SK-N-DZ (cell line): ENCODE data around the gene SEC14L1.

ENCODE experiments used
- DNase-seq: peaks from one replicate; pipeline ENCODE4 v3.0.0-alpha.2; 2015; ENCODE audit warnings: low spot score

SEC14L1 gene

DNA sequence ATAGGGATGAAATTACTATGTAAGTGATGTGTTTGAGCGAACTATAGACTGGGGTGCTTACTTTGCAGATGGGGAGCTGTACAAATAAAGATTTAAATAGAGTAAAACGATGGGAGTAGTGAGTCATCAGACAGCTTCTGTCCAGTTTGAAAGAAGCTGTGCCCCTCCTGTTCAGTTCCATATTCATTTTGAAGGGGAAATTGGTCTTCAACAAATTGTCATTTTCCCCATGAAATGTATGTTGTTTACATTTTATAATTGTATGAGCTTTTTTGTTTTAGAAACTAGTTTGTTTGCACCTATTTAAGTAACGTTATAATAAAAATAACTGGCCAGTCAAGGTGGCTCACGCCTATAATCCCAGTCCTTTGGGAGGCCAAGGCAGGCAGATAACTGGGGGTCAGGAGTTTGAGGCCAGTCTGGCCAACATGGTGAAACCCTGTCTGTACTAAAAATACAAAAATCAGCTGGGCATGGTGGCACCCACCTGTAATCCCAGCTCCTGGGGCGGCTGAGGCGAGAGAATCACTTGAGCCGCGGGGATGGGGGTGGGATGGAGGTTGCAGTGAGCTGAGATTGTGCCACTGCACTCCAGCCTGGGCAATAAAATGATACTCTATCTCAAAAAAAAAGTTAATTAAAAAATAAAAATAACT lies 20.2 kb downstream of the SEC14L1 start:
- no peak for DNase-seq

DNA sequence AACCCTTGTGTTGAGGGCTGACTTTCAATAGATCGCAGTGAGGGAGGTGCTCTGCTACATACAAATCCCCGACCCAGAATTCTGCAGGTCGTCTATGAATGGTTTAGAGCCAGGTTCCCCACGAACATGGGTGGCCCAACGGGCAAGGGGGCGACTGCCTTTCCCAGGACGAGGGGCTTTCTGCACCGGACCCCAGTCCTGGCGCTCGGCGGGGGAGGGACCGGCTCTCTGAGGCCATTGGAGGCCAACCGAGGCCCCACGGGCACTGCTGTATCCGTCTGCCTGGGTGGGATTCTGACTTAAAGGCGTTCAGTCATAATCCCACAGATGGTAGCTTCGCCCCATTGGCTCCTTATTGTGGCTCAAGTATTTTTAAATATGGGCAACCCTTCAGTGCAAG lies 21.2 kb downstream of the SEC14L1 start:
- DNase-seq: no peak

DNA sequence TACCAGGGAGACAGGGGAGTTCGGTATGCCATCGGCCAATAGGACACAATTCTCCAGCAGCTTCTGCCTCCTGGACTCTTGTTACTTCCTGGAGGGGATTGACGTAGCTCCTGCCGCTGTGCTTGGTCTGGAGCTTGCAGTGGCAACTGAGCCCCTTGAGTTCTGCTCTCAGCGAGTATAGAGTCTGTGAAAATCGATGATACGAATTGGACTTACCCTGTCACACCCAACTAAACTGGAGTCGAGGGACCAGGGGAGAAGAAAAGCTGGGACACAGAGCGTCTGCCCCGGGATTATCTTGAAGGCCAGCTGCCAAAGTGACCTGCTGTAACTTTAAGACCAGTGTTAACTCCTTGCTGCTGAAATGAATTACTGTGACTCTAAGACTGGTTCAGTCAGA lies 22.2 kb downstream of the SEC14L1 start:
- no peak for DNase-seq

DNA sequence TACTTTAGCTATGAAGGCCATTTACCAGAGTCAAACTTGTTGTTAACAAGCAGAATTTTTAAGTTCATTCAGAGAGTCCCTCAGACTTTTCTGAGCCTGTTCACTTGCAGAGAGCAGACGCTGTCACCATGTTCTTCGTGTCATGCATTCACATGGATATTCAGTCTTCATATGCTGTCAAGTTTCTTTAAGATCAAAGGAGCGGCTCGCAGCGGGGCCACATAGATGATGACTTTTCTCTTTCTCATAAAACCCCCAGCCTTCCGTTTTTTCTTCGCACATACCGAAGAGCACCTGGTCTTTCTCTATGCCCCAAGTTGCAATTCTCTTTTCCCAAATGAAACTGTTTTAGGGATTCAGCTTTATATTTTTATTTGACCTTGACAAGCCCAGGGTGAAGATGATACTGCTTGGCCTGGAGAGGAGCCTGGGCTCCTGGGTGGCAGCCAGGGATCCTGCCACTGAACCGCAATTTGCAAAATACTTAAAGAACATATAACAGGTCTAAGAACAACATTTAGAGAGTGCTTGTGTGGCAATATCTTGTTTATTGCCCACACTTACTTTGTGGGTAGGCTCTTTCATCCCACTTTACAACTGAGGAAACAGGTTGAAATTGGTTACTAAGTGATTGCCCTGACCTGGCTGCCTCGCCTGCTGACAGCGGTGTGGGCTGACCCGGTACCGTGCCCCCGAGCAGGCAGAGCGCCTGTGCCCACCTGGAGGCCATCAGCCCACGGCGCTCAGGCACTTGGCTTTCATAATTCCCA lies 22.9 kb downstream of the SEC14L1 start:
- no peak for DNase-seq

DNA sequence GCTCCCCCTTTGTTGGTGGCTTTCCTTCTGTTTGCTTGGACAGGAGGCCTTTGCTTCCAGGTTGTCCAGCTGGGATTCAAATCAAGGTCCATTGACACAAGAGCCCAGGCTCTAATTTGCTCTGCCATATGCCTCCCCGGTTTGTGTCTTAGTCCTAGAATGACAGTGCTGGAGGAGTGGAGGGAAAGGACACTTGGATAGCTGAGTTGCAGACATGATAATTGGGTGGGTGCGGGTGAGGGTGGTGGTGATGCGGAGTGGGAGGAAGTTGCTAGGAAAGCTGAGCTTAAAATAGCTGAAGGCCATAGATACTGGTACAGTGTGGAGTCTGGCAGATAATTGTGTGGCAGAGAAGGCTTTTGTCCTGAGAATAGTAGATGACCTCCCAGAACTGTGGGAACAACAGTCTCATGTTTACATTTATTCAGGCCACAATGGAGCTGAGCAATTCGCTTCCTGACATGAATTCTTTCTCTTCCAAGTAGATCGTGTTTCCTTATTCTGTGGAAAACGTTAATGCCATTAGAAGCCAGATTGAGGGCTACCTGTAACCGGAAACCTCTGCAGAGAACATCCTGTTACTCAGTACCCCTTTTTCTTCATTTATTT lies 23.8 kb downstream of the SEC14L1 start:
- peak; percentile 19 for DNase-seq

DNA sequence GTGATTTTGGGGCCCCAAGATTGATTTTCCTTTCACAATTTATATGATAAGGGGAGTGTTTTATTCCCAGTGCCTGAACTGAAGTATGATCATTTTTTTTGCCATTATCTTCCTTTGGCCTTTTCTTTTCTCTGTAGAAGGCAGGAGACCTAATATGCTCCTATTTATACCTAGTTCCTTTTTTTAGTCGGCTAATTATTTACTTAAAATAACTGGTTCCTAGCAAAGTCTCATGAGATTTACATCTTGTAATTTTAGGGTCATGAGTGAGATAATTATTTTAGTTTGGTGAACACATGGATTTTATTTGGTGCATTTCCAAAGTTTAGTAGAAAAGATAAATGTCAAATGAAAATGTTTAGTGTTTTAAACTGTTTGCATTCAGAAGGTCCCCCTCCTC lies 24.8 kb downstream of the SEC14L1 start:
- no peak for DNase-seq

DNA sequence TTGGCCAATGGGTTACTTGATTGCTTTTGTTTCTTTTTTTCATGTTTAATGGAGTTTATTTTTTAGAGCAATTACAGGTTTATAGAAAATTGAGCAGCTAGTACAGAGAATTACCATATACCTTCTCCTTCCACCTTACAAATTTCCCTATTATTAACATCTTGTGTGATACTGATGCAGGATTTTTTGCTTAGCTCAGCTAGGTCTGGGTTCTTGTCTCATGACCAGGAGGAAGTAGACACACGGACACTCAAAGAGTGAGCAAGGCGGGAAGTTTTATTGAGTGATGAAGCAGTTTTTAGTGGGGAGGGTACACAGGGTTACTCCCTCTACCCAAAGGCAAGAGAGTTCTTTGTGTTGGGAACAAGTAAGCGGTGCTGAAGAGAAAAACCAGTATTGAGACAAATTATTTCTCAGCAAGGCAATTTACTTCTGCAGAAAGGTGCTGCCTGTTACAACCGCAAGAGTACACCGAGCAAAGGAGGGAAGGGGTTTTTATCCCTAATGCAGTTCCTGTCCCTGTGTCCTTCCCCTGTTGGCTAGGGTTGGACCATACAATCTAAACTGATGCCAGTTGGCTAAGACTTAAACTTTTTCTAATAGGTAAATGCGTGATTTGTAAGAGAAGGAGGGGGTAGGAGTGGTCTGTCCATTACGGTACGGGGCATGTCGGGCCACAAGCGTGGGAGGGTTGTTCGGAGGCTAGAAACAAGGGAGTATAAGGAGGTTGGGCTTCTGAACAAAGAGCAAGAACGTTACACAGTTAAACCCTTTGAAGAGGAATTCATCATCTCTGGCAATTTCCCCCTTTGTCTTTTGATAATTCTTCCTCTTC lies 26.9 kb downstream of the SEC14L1 start:
- DNase-seq: no peak

DNA sequence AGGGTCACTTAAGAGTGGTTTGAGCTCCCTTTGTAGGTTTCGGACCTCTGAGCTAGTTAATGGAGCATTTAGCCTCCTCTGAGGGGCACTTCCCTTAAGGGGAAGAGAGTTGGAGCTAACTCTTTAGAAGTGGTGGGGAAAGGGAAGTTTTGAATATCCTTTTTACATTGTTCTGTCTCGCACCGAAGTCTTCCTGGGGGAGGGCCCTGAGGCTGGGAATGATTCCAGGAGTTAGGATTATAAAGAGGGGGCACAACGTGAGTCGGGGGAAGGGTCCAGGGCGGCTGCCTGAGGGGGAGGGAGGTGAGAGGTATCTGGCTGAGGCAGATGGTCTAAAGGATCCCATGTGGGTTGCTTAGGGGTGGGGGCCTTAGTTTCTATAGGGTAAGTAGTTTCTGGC lies 32.3 kb downstream of the SEC14L1 start:
- DNase-seq: no peak

DNA sequence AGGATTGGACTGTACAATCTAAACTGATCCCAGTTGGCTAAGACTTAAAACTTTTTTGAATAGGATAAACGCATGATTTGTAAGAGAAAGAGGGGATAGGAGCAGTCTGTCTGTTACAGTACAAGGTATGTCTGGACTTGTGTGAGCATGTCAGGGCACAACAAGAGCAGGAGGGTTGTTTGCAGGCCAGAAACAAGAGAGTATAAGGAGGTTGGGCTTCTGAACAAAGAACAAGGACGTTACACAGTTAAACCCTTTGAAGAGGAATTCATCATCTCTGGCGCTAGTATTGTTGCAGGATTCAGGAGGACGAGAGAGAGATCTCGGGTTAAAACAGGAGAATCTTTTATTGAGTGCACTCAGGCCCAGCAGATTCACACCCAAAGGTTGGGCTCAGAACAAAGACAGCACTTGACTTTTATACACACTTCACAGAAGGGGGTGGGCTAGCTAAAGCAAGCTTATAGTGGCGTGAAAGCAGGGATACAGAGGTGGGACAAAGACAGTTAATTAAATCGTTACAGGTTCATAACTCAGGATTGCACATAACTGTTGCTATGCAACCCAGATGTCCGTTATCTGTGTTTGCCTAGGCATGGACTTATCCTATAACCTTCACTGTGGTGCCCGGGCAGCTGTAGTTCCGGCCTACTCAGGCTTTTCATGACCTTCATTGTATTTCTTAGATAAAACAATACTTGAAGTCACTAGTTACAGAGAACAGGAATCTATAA lies 34.3 kb downstream of the SEC14L1 start:
- no peak for DNase-seq

DNA sequence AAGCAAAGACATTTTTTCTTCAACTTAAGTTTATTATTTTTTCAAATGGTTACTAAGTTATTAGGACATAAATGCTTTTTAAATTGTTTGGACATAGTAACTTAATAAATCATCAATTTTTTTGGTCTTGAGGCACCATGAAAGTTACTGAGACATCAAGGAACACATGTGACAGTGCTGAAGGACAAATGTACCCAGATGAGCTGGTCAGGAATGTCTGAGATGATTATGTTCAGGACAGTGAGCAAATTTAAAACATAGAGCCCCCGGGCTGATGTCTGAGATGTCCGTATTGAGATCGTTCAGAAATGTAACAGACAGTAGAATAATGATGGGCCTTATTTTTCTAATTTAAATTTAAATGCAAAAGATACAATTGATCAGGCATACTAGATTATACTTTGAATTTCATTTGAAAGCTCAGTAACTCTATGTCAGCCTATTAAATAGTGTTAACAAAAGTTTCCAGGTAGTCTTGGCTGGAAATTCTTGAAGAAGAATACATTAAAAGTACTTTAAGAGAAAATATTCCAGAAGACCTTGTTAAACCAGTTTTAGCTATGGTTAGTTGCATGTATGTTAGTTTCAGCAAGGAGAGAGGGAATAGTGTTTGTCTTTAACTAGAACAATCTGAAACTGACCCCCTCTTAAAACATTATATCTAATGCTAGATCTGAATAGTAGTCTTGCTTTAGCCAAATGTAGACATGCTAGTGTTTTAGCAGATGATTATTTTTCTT lies 36.4 kb downstream of the SEC14L1 start:
- DNase-seq: no peak

DNA sequence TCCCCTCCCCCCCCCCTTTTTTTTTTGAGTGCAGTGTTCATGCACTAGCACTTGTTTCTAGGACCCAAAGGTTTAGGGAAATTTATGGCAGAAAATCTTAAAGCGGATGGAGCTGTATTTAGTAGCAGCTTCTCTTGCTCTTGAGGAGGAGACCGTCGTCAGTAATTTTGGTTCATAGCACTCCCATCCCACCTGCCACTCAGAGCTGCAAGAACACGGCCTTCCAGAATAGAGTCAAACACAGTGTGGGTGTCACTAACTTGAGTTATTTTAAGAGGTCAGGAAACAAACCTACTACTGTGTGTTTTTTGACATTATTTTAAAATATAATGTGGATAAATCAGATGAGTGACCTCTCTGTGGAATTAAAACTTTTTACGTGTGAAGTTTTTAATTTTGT lies 37.3 kb downstream of the SEC14L1 start:
- no peak for DNase-seq

DNA sequence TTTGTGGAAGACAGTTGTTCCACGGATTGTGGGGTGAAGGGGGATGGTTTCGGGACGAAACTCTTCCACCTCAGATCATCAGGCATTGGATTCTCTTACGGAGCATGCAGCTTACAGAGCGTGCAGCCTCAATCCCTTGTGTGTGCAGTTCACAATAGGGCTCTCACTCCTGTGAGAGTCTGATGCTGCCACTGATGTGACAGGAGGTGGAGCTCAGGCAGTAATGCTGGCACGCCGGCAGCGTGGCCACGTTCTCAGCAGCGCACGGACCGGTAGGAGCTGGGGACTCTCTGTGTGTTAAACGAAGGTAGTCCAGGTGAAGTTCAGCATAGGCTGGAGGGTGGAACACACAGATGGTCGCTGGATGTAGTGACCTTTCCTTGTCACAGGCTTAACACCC lies 37.8 kb downstream of the SEC14L1 start:
- DNase-seq: no peak

DNA sequence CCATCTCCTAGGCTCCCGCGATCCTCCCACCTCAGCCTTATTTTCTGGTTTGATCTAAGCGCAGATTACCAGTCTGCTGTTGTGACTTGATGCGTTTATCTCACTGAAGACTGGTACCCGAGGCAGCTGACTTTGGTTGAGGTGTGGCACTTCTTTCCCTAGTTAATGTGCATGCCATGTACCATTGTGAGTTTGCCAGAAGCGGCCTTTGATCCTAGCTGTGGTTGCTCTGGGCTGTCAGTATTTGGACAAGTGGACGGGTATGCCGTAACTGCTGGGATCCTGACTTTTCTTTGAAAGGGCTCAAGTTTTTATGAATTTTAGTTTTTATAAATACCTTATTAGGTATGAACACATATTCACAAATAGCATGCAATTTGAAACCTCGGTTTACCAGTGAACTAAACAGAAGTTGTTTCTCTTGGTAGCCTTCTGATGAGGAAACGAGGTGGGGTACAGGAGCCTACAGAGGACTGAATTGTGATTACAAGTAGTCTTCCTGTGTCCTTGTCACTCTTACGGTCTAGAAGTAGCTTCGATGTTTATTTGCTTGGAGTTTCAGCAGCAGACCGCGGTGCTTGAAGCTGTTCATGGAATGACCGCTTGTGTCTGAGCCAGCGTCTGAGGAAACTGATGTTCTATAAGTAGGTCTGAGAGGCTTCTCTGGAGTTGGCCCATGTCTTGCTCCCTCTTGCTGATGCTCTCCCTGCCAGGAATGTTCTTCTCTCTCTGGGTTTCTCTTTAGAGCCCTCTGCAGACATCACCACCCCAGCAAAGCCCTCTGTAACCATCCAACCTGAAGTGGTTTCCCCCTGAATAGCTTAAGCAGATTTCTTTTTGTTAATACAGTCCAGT lies 40.0 kb downstream of the SEC14L1 start:
- no peak for DNase-seq

DNA sequence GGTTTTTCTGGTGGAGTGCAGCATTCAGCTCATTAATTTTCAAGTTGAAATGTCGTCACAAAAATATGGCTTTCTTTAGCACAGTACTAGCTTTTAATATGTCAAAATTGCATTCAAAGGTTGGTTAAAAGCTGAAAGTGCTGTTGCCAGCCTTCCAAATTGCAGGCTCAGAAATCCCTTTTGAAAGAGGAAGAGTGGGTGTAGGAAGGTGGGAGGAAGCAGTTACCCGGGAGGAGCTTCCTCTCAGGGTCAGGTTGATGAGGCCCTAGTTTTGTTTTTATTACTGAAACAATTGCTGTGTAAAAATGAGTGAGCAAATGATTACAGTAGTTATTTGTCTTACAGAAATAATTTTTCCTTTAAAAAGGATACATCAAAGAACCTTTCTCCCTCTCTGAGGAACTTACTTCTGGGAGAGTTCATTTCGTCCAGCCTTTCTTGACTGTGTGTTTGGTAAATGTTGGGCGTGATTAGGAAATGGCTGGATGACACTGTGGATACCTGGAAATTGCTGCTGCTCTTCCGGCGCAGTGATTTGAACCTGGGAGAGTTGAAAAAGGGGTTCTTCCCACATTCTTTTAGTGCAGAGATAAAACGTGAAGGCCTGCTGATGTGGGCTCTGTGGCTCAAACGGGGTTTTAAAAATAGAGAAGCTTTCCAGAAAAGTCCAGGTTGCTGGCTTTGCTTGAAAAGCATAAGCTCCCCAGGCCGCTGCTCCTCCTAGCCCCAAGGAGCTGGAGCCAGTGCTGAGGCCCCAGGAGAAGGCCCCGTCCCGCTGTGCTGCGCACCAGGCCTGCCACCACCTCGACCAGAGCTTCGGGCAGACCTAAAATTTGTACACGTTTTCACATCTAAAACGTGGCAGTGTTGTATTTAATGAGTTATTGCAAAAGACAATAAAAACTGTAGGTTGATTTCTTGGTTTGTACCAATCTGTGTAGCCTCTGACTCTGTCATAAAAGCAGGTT lies 41.7 kb downstream of the SEC14L1 start:
- DNase-seq: no peak

DNA sequence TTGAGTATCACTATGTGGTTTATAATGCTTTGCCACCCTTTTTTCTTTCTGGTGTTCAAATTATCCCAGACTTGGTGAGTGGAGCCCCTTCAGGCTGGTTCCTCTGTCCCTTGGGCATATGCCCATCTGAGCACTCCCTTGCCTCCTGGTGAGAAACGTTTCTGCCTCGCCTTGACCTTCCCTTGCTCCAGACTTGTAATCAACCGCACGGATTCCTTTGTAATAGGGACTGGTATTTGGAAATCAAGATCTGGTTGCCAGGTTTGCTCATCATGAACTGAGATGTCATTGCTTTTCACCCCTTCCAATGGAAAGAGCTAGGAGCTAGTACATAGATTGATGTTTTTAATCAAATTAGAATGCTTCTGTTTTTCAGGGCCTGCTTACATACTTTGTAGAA lies 43.7 kb downstream of the SEC14L1 start:
- no peak for DNase-seq

DNA sequence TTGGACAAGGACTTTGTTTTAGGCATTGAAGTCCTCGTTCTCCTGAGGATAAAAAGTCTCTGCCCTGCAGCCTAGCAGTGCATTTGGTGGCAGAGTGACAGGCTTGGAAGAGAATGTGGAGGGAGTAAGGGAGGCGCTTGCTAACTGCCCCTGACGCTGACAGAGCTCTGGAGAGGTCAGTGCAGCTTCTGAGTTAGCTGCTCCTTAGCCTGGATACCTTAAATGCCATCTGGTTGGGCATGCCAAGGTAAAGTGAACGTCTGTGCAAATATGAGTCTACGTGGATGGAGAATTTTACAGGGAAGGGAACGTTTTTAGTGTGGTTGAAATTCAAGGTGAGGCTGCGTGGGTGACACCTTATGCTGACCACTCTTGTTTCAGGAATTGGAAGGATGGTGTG lies 44.4 kb downstream of the SEC14L1 start:
- peak; percentile 37 for DNase-seq

DNA sequence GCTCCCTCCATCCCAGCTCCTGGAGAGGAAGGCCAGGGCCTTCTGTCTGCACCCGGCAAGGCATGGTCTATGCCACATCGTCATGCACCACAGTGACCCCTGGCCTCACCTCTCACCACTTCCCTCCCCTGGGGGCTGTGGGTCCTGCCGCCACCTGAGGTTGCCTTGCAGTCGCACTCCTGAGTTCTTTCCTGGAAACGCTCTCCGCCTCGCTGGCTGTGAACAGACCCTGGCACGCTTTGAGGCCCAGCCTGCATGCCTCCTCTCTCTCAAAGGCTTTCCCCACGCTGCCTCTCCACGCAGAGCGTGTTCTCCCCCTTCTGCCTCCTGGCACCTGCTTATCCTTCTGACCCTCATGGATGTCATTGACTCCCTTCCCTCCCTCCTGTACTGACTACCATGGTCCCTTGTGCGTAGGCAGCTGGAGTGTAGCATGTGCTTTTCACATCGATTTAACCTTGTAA lies 45.4 kb downstream of the SEC14L1 start:
- DNase-seq: peak; percentile 13
